Activated CD8-positive, alpha-beta memory T cell treated with anti-CD3 and anti-CD28 coated beads, Interleukin-2, amount 50 U/mL, for 24 hours (primary cell): ENCODE measurements around the gene MUC21.

ENCODE experiments used
- DNase-seq: peaks from one replicate; pipeline ENCODE4 v3.0.0-alpha.2; 2020; ENCODE audit errors: extremely low read depth

Gene MUC21

GRCh38 chr6:30983439-30983838 lies at the start of gene MUC21:
Gene MUC21 (plus strand): TSS chr6:30983718. CDS start chr6:30983959, 241 bp downstream.
- DNase-seq, result no peak

- DNase-seq, result no peak
These were observed 48.5 kb upstream of the MUC21 start for GRCh38 chr6:30935018-30935417.

GRCh38 chr6:30937265-30937664 lies 46.3 kb upstream of the MUC21 start:
- DNase-seq, result no peak

- no peak for DNase-seq
These were observed 44.8 kb upstream of the MUC21 start for GRCh38 chr6:30938730-30939129.

- DNase-seq, result no peak
These were observed 44.0 kb upstream of the MUC21 start for GRCh38 chr6:30939473-30939872.

- DNase-seq, result no peak
These were observed 43.0 kb upstream of the MUC21 start, which contains the start of gene MUCL3 for GRCh38 chr6:30940361-30940986. Gene MUCL3 (plus strand): TSS chr6:30940973. CDS start chr6:30941000, 27 bp downstream.

- DNase-seq, result no peak
These were observed 41.0 kb upstream of the MUC21 start for GRCh38 chr6:30942338-30943060.

GRCh38 chr6:30944051-30944450 lies 39.5 kb upstream of the MUC21 start:
- no peak for DNase-seq

- no peak for DNase-seq
These were observed 38.2 kb upstream of the MUC21 start for GRCh38 chr6:30945281-30945680.

GRCh38 chr6:30947231-30947630 lies 36.3 kb upstream of the MUC21 start:
- no peak for DNase-seq

- DNase-seq, result no peak
These were observed 34.7 kb upstream of the MUC21 start for GRCh38 chr6:30948811-30949210.

GRCh38 chr6:30951907-30952469 lies 31.5 kb upstream of the MUC21 start:
- DNase-seq, result no peak

- DNase-seq, result no peak
These were observed 28.7 kb upstream of the MUC21 start for GRCh38 chr6:30954631-30955366.

GRCh38 chr6:30955367-30956042 lies 28.0 kb upstream of the MUC21 start:
- peak; percentile 65 for DNase-seq

- no peak for DNase-seq
These were observed 25.8 kb upstream of the MUC21 start for GRCh38 chr6:30957716-30958115.

- no peak for DNase-seq
These were observed 22.4 kb upstream of the MUC21 start for GRCh38 chr6:30960907-30961673.

GRCh38 chr6:30962716-30963115 lies 20.8 kb upstream of the MUC21 start:
- DNase-seq, result no peak

- DNase-seq, result no peak
These were observed 19.9 kb upstream of the MUC21 start for GRCh38 chr6:30963641-30964040.

GRCh38 chr6:30964075-30964474 lies 19.4 kb upstream of the MUC21 start:
- DNase-seq, result no peak

GRCh38 chr6:30965140-30965601 lies 18.3 kb upstream of the MUC21 start:
- no peak for DNase-seq

- DNase-seq, result no peak
These were observed 17.4 kb upstream of the MUC21 start for GRCh38 chr6:30966154-30966553.
